Globus pallidus (tissue), 1 donor: ENCODE results near the gene PCYT1B.

ENCODE experiments used
- DNase-seq: peaks from one replicate; pipeline ENCODE4 v3.0.0-alpha.2; 2015; ENCODE audit warnings: low spot score

The PCYT1B gene

DNA sequence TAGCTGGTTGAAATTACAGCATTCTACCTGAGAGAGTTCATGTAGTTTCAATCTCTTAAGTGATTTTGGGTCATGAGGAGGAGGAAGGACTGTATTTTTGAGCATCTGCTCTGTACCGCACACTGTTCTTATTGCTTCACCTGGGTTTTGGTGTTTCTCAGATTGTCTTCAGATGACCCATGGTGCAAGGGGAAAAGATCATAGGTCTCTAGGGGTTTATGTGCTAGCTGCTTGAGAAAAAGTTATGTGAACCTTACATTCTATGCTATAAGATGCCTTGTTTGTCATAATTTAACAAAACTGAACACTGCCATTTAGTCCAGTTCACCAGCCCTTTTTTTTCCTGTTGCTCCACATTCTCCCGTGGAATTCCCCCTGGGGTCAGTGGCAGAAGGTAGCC, 121.7 kb downstream of the PCYT1B start:
- no peak for DNase-seq

DNA sequence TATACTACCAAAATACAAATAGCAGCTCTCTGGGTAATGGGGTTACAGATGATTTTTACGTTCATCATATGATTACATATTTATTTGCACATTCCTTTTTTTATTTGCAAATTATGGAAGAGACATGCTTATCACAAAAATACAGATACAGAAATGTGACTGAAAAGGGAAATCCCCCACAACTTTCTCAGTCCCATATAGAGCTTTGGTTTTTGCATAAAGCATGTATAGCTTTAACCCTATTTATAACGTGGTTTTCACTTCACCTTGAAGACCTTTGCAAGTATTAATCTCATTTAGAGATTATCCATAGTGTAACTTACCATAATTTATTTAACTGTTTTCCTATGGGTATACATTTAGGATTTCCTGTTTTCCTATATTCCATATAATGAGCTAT, 126.7 kb downstream of the PCYT1B start:
- no peak for DNase-seq

DNA sequence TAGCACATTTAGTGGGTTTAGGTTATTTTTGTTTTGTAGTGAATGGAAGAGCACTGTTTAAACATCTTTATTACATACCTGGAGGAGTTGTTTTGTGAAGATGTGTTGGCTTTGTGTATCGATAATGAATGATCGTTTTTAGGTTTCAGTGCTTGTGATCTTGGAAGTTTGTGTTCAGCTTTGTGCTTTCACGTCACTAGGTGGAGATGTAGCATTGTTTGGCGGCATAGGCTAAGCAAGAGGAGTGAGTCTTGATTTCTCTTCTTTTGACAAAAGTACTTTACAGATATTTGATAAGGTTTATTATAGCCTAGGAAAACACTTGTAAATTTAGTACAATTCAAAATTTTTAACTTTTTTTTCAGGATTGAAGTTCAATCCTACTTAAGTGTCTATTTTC, 131.7 kb downstream of the PCYT1B start:
- peak; percentile 50 for DNase-seq

DNA sequence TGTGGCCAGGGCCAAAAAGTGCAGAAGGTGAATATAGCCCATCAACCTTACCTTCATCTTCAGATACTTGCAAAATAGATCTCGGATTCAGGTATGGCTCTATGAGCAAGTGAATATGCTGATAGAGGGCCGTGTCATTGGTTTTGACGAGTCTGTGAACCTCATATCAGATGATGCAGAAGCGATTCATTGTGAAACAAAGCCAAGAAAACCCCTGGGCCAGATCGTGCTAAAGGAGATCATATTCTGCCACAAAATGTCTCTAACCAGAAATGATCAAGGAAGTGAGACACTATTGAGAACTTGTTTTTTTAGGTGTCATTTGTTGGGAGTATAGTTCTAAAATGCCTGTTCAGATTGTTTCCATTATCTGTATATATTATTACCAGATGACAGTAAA, 133.7 kb downstream of the PCYT1B start:
- no peak for DNase-seq

GRCh38 chrX:24508375-24508774, 138.8 kb downstream of the PCYT1B start:
- DNase-seq, result no peak
